H1 (cell line): ENCODE measurements around the gene NBPF15. TPM values are rescaled to one million over a fixed set of nuclear protein-coding genes. Genes with fewer than 3 reads are reported as not detected.
A peak's percentile ranks its signal among the peaks of the same experiment; 100 is the strongest.
"Not testable (repeated sequence)": the region's sequence is repeated elsewhere in the genome, so short reads cannot be mapped to it uniquely, and the experiment has no call there.

Experiments used
- CTCF ChIA-PET: fragments of 300-600 bp; sonication (Branson Sonifier 250); formaldehyde crosslinking; loops from one replicate; lab custom pipeline; 2021; ENCODE audit not compliant: partially characterized antibody; lab: Charles Lee
- POLR2A ChIA-PET: fragments of 300-600 bp; sonication (Branson Sonifier 250); formaldehyde crosslinking; loops from one replicate; lab custom pipeline; 2021; ENCODE audit warnings: inconsistent platforms; ENCODE audit not compliant: partially characterized antibody; lab: Charles Lee
- DNase-seq, 2 experiments: peaks; one replicate each; pipeline versions ENCODE4 v3.0.0 to v3.0.0-alpha.2; 2010 to 2022; ENCODE audit warnings: low spot score in 2 of 2, low read depth in 1 of 2, mixed read lengths in 1 of 2
- FAIRE-seq: peaks from 2 replicates; lab custom pipeline; 2011; peaks lifted over from hg19 to GRCh38; lab: Jason Lieb, UNC
- H2AFZ ChIP-seq: 2 replicates; pipeline ENCODE4 v1.8.1; 2012; ENCODE audit warnings: low read length, inconsistent platforms
- H2AK5ac ChIP-seq: 2 replicates; pipeline ENCODE4 v1.6.1; 2013; ENCODE audit warnings: low read depth, low read length
- H2BK120ac ChIP-seq: replicated peaks from 2 replicates; pipeline ENCODE3; 2013; ENCODE audit warnings: low read depth, low read length, inconsistent platforms
- H2BK12ac ChIP-seq: 2 replicates; pipeline ENCODE4 v1.6.1; 2013; ENCODE audit warnings: low read depth, low read length
- H2BK15ac ChIP-seq: 2 replicates; pipeline ENCODE4 v1.6.1; 2013; ENCODE audit warnings: low read length
- H2BK20ac ChIP-seq: 2 replicates; pipeline ENCODE4 v1.6.1; 2013; ENCODE audit warnings: low read length
- H2BK5ac ChIP-seq: 2 replicates; pipeline ENCODE4 v1.6.1; 2013; ENCODE audit warnings: low read depth, low read length
- H3K14ac ChIP-seq: 2 replicates; pipeline ENCODE4 v1.6.1; 2013; ENCODE audit warnings: inconsistent platforms; ENCODE audit not compliant: insufficient read length
- H3K18ac ChIP-seq: 2 replicates; pipeline ENCODE4 v1.6.1; 2013; ENCODE audit warnings: low read length; ENCODE audit errors: extremely low read depth
- H3K23ac ChIP-seq: 2 replicates; pipeline ENCODE4 v1.6.1; 2013; ENCODE audit warnings: inconsistent platforms; ENCODE audit not compliant: insufficient read length
- H3K23me2 ChIP-seq: 2 replicates; pipeline ENCODE4 v1.6.1; 2013; ENCODE audit warnings: low read depth, low read length
- H3K27ac ChIP-seq: 2 replicates; pipeline ENCODE4 v1.6.1; 2011; ENCODE audit warnings: low read depth, low read length, inconsistent platforms
- H3K27me3 ChIP-seq, 4 experiments: replicated peaks in 1 of 4; 1 replicate in 1 of 4; 2 replicates in 3 of 4; pipeline versions ENCODE4 v1.6.1 to v1.8.1; 2011 to 2013; ENCODE audit warnings: low read length in 3 of 4, mild to moderate bottlenecking in 3 of 4, inconsistent platforms in 2 of 4, mixed read lengths in 2 of 4, moderate library complexity in 1 of 4; ENCODE audit not compliant: control insufficient read depth in 3 of 4, insufficient read depth in 3 of 4; ENCODE audit errors: extremely low read depth in 1 of 4
- H3K36me3 ChIP-seq, 4 experiments: 2 replicates each; pipeline versions ENCODE4 v1.6.1 to v1.8.1; 2011 to 2013; ENCODE audit warnings: mild to moderate bottlenecking in 4 of 4, low read length in 3 of 4, moderate library complexity in 2 of 4, control low read depth in 1 of 4, inconsistent platforms in 1 of 4; ENCODE audit not compliant: insufficient read depth in 4 of 4, control insufficient read depth in 2 of 4
- H3K4ac ChIP-seq: replicated peaks from 2 replicates; pipeline ENCODE3; 2013; ENCODE audit warnings: low read length, low read depth, mixed read lengths, inconsistent platforms; ENCODE audit not compliant: insufficient read length
- H3K4me1 ChIP-seq, 4 experiments: replicated peaks in 1 of 4; 1 replicate in 1 of 4; 2 replicates in 3 of 4; pipeline versions ENCODE4 v1.6.1 to v1.8.1; 2011 to 2013; ENCODE audit warnings: low read length in 3 of 4, inconsistent platforms in 2 of 4, mixed read lengths in 1 of 4; ENCODE audit not compliant: insufficient read depth in 4 of 4, control insufficient read depth in 3 of 4
- H3K4me2 ChIP-seq, 2 experiments: 2 replicates each; pipeline versions ENCODE4 v1.6.1 to v1.8.1; 2011 to 2013; ENCODE audit warnings: low read depth in 2 of 2, low read length in 2 of 2, control low read depth in 1 of 2, inconsistent platforms in 1 of 2, mild to moderate bottlenecking in 1 of 2; ENCODE audit not compliant: insufficient read depth in 1 of 2
- H3K4me3 ChIP-seq, 4 experiments: fragments of 200-600, 300-600 bp in 1 of 4; sonication (generic), shearing (Covaris generic), sonication (Bioruptor Twin) in 1 of 4; 2 replicates each; pipeline versions ENCODE4 v1.5.1 to v1.8.1; 2011 to 2016; ENCODE audit warnings: low read length in 4 of 4, low read depth in 3 of 4, control low read depth in 2 of 4, inconsistent platforms in 2 of 4, mild to moderate bottlenecking in 2 of 4, mixed read lengths in 1 of 4, moderate library complexity in 1 of 4; ENCODE audit not compliant: insufficient read depth in 2 of 4; ENCODE audit errors: extremely low read depth in 1 of 4
- H3K56ac ChIP-seq: replicated peaks from 2 replicates; pipeline ENCODE3; 2013; ENCODE audit warnings: low read depth, mild to moderate bottlenecking, mixed read lengths, low read length, inconsistent platforms; ENCODE audit not compliant: insufficient read length
- H3K79me1 ChIP-seq: 2 replicates; pipeline ENCODE4 v1.6.1; 2013; ENCODE audit warnings: low read depth, low read length, control low read depth
- H3K79me2 ChIP-seq, 2 experiments: 2 replicates each; pipeline versions ENCODE4 v1.6.1 to v1.8.1; 2012 to 2013; ENCODE audit warnings: low read length in 2 of 2, mild to moderate bottlenecking in 2 of 2, inconsistent platforms in 1 of 2; ENCODE audit not compliant: insufficient read depth in 2 of 2, control insufficient read depth in 1 of 2
- H3K9ac ChIP-seq, 4 experiments: replicated peaks in 1 of 4; 1 replicate in 1 of 4; 2 replicates in 3 of 4; pipeline versions ENCODE4 v1.6.1 to v1.8.1; 2011 to 2013; ENCODE audit warnings: low read depth in 3 of 4, low read length in 3 of 4, control low read depth in 2 of 4, mild to moderate bottlenecking in 2 of 4, moderate library complexity in 2 of 4, inconsistent platforms in 1 of 4; ENCODE audit errors: extremely low read depth in 1 of 4
- H3K9me3 ChIP-seq, 2 experiments: 2 replicates each; pipeline versions ENCODE4 v1.6.1 to v1.8.1; 2012 to 2013; ENCODE audit warnings: mild to moderate bottlenecking in 2 of 2, moderate library complexity in 2 of 2, control low read depth in 1 of 2, inconsistent platforms in 1 of 2, low read depth in 1 of 2, low read length in 1 of 2, mixed read lengths in 1 of 2; ENCODE audit not compliant: insufficient read depth in 2 of 2
- H4K20me1 ChIP-seq, 2 experiments: replicated peaks in 1 of 2; 2 replicates each; pipeline versions ENCODE3 to v1.8.1; 2011 to 2013; ENCODE audit warnings: inconsistent platforms in 2 of 2, low read length in 2 of 2, mild to moderate bottlenecking in 1 of 2; ENCODE audit not compliant: insufficient read depth in 2 of 2, control insufficient read depth in 1 of 2
- H4K5ac ChIP-seq: 2 replicates; pipeline ENCODE4 v1.6.1; 2013; ENCODE audit warnings: low read length, low read depth, mixed read lengths, inconsistent platforms; ENCODE audit not compliant: insufficient read length
- H4K8ac ChIP-seq: 2 replicates; pipeline ENCODE4 v1.8.0; 2013; ENCODE audit warnings: mild to moderate bottlenecking, moderate library complexity, low read length, inconsistent platforms; ENCODE audit not compliant: insufficient read depth; ENCODE audit errors: extremely low read depth
- H4K91ac ChIP-seq: replicated peaks from 2 replicates; pipeline ENCODE3; 2013; ENCODE audit warnings: low read length, mixed read lengths, inconsistent platforms; ENCODE audit not compliant: insufficient read length
- WGBS, 2 experiments: shearing (Covaris generic) in 1 of 2; methylation state at CpG; one replicate each; pipeline versions ENCODE4 v1.1.6 to v1.1.7; 2013 to 2015; ENCODE audit warnings: low lambda C conversion rate in 2 of 2, mixed read lengths in 2 of 2, inconsistent platforms in 1 of 2, low coverage in 1 of 2, missing lambda C conversion rate in 1 of 2; ENCODE audit not compliant: insufficient replicate concordance in 2 of 2, insufficient coverage in 1 of 2, insufficient read length in 1 of 2; ENCODE audit errors: extremely low coverage in 1 of 2, missing lambda C conversion rate in 1 of 2; 5-methylcytosine and 5-hydroxymethylcytosine counted together
- polyA plus RNA-seq, 7 experiments: library from polyadenylated mRNA; depleted of rRNA in 3 of 7; stranded (reverse) in 5 of 7; unstranded in 2 of 7; fragments of >200 nt in 5 of 7; fragments of 200-250 nt in 2 of 7; gene quantifications; 1 replicate in 5 of 7; 2 replicates in 1 of 7; 4 replicates in 1 of 7; pipeline versions ENCODE4 v1.2.1 to v1.2.3, GENCODE V29; 2011 to 2013; ENCODE audit warnings: missing spikeins in 2 of 7, mixed read lengths in 2 of 7
- total RNA-seq: library from RNA; stranded (reverse); fragmentation: NEBNext Ultra II Directional; extraction: Animal tissue kit (Norgen Biotek cat#: 25700); gene quantifications from 2 replicates; pipeline ENCODE4 v1.2.1, GENCODE V29; 2021

Gene NBPF15
- total and polyA plus RNA-seq, 2 of the 8 experiments (the other 6 are each of a cell fraction or from before 2014, with no cell fraction given): 7.9 to 9.4 TPM

DNA sequence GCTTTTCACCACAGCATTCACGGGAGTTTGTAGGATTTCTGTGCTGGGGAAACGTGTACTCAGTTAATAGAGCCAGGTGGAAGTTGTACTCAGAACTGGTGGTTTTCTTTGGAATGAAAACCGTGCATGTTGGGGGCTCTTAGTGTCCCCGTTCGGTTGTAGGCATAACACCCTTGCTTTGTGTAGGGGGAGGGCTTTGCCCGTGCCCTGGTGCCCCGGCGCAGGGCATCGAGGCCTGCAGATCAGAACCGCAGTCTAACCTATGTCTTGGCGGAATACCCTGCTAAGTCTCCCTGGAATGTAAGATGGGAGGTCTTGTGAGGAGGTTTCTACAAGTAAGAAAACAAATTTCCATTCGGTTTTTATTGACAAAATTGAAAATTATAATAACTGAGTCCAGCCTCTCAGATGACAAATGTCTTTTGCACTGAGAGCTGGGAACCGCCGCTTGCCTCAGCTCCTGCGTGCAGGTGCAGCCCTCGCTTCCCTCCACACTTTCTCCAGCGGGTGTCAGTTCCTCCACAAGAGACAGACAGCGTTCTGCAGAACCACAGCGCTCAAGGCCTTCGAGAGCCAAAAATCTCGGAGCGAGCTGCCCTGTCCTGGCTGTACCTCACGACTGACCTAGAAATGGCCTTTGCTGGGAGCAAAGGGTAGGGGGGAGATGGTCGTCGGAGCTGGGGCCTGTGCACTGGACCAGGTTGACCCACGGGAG is 47.9 kb downstream of the NBPF15 start:
- H3K27me3 ChIP-seq, H2BK5ac ChIP-seq, H3K9me3 ChIP-seq, H3K23me2 ChIP-seq, H3K56ac ChIP-seq, DNase-seq, FAIRE-seq, H4K5ac ChIP-seq, H3K79me2 ChIP-seq, H3K4ac ChIP-seq, H3K4me1 ChIP-seq, H2BK120ac ChIP-seq, H3K23ac ChIP-seq, H4K91ac ChIP-seq, H2BK15ac ChIP-seq, H3K79me1 ChIP-seq, H3K27ac ChIP-seq, H4K8ac ChIP-seq, H3K36me3 ChIP-seq, H2BK12ac ChIP-seq, H4K20me1 ChIP-seq, CTCF ChIA-PET, H2BK20ac ChIP-seq, H3K9ac ChIP-seq, POLR2A ChIA-PET, H3K14ac ChIP-seq, H2AFZ ChIP-seq, H3K18ac ChIP-seq, H2AK5ac ChIP-seq: not testable (repeated sequence)
- WGBS, 2 experiments: 35% methylated on average over 6 of the region's 26 CpGs; no CpG with 5 or more reads in 1 of the 2 experiments
- peak overlapping the region in 2 of 4 experiments; percentile 31 to 58; a peak in 4 of 8 replicates for H3K4me3 ChIP-seq
- H3K4me2 ChIP-seq: peak overlapping the region; percentile 64 to 66
